NCI-H2107 treated with DMSO at 0.1 percent for 48 hours (cell line): Measurements from ENCODE around the gene LILRA2.
"Not testable (repeated sequence)": the region's sequence is repeated elsewhere in the genome, so short reads cannot be mapped to it uniquely, and the experiment has no call there.

Source experiments
- DNase-seq: peaks from one replicate; lab custom pipeline; 2025; ENCODE audit not compliant: unreplicated experiment; lab: John Stamatoyannopoulos, UW

Gene LILRA2

GRCh38 chr19:54608792-54609191 lies 35.2 kb downstream of the LILRA2 start:
- no peak for DNase-seq

- DNase-seq: no peak
Observed at GRCh38 chr19:54609356-54609791, 35.8 kb downstream of the LILRA2 start.

GRCh38 chr19:54612428-54612827 lies 38.8 kb downstream of the LILRA2 start:
- no peak for DNase-seq

GRCh38 chr19:54614726-54615125 lies 41.1 kb downstream of the LILRA2 start:
- DNase-seq: no peak

GRCh38 chr19:54616057-54616456 lies 42.5 kb downstream of the LILRA2 start:
- no peak for DNase-seq

- no peak for DNase-seq
Observed at GRCh38 chr19:54616821-54617560, 43.4 kb downstream of the LILRA2 start.

GRCh38 chr19:54620464-54620863 lies 46.9 kb downstream of the LILRA2 start:
- no peak for DNase-seq

- DNase-seq: no peak
Observed at GRCh38 chr19:54622431-54622830, 48.8 kb downstream of the LILRA2 start.

- DNase-seq: not testable (repeated sequence)
Observed at GRCh38 chr19:54624234-54624633, 50.6 kb downstream of the LILRA2 start.

- not testable (repeated sequence) for DNase-seq
Observed at GRCh38 chr19:54624934-54625730, 51.5 kb downstream of the LILRA2 start.

GRCh38 chr19:54626757-54627156 lies 53.2 kb downstream of the LILRA2 start:
- DNase-seq: no peak

- not testable (repeated sequence) for DNase-seq
Observed at GRCh38 chr19:54627912-54628311, 54.3 kb downstream of the LILRA2 start.

GRCh38 chr19:54630262-54630661 lies 56.7 kb downstream of the LILRA2 start, which contains the start of gene LILRB1:
Gene LILRB1, plus strand, starts transcription at chr19:54630484. Its CDS starts 590 bp downstream, at chr19:54631074.
- DNase-seq: not testable (repeated sequence)

- DNase-seq: no peak
Observed at GRCh38 chr19:54630782-54631181, 57.2 kb downstream of the LILRA2 start.

- DNase-seq: not testable (repeated sequence)
Observed at GRCh38 chr19:54631489-54632337, 58.1 kb downstream of the LILRA2 start.

- DNase-seq: not testable (repeated sequence)
Observed at GRCh38 chr19:54632517-54632916, 58.9 kb downstream of the LILRA2 start.

- DNase-seq: no peak
Observed at GRCh38 chr19:54633401-54633800, 59.8 kb downstream of the LILRA2 start.

- not testable (repeated sequence) for DNase-seq
Observed at GRCh38 chr19:54636081-54636480, 62.5 kb downstream of the LILRA2 start.

GRCh38 chr19:54638683-54639082 lies 65.1 kb downstream of the LILRA2 start:
- DNase-seq: no peak
